NCI-H460 (cell line): ENCODE measurements around the gene MEF2A. TPM values are rescaled to one million over a fixed set of nuclear protein-coding genes. Genes with fewer than 3 reads are reported as not detected.

Experiments
- DNase-seq: peaks from one replicate; pipeline ENCODE4 v3.0.0-alpha.2; 2016; ENCODE audit warnings: low read depth; ENCODE audit errors: extremely low read depth
- total RNA-seq: library from RNA; depleted of rRNA; stranded (reverse); fragments of >200 nt; shearing (Covaris generic); gene quantifications from 2 replicates; pipeline ENCODE4 v1.2.3, GENCODE V29; 2014

Gene MEF2A
- total RNA-seq, 1 experiment from 2014 or later: 15.1 TPM

GRCh38 chr15:99598296-99598695 lies 32.5 kb downstream of the MEF2A start:
- no peak for DNase-seq

- no peak for DNase-seq
Measured at GRCh38 chr15:99603828-99604227, 38.0 kb downstream of the MEF2A start.

DNA sequence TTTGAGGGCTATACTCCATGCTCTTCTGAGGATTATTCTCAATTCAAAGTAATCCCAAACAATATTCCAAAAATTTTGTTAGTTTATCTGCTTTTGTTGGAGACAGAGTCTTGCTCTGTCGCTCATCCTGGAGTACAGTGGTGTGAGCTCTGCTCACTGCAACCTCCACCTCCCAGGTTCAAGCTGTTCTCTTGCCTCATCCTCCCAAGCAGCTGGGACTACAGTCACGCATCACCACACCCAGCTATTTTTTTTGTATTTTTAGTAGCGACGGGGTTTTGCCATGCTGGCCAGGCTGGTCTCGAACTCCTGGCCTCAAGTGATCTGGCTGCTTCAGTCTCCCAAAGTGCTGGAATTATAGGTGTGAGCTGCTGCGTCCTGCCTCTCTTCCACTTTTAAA lies 39.1 kb downstream of the MEF2A start:
- no peak for DNase-seq

DNA sequence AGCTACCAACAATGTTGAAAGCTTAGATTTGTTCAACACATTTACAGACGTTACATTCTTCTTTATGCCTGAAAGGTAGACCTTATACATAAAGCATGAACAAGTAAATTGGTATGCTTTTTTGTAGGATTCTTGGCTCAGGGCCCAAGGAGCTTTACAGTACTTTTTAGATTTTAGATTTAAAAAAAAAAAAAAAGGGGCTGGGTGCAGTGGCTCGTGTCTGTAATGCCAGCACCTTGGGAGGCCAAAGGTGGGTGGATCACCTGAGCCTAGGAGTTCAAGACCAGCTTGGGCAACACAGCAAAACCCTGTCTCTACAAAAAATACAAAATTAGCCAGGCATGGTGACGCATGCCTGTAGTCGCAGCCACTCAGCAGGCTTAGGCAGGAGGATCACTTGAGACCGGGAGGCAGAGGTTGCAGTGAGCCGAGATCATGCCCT lies 39.7 kb downstream of the MEF2A start:
- no peak for DNase-seq

DNA sequence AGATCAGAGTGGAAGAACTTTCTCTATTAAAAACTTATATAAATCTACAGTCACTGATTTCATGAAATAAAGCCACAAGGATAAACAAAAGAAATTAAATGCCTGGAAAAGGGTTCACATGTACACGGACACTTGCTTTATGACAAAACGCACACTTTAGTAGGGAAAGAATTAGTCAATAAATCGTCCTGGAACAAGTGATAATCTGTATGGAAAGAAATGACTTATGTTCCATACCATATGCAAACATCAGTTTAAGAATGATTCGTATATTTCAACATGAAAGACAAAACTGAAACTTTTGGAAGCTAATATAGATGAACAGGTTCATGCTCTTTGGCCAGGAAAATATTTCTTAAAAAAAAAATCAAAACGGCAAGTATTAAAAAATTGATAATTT lies 40.2 kb downstream of the MEF2A start:
- DNase-seq: no peak

GRCh38 chr15:99606646-99607045 lies 40.9 kb downstream of the MEF2A start:
- DNase-seq: no peak

DNA sequence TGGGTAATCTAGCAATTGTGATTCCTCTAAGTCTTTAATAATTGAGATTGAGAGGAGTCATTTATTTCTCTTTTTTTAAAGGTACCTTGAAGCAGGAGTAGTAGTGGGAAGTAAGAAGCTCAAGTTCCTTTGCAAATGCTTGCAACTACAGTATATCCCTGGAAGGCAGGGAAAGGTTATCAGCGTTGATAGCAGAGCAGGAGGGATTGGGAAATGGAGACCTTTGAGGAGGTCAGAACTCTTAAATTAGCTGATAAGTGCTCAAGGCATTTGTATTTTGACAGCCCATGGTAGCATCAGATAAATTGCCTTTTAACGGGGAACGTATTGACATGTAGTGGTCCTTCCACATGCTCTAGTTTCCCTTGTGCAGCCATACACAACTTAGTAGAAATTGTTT lies 47.7 kb downstream of the MEF2A start:
- no peak for DNase-seq

- DNase-seq: no peak
Measured at GRCh38 chr15:99613887-99614647, 48.3 kb downstream of the MEF2A start.

DNA sequence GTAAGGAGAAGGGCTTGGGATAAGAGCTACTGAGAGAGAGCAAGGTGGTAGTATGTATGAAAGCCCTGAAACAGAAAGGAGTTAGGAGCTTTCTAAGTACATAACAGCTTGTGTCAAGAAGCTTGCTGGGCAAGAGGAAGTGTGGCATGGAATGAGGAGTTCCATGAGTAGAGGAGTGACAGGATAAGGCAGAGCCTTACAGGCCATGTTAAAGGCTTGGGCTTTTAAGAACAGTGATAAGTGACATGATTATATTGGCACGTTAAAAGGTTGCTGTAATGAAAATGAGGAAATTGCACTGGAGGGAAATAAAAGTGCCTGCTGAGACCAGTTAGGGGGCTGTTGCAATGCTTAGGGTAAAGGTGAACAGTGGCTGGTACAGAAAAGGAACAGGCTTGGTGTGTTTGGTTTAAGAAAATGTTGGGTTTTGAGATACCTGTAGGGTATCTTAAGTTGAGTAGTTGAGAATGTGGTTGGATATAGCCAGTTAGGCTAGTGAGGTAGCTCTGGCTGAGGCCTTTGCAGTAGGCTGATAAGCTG lies 49.0 kb downstream of the MEF2A start:
- DNase-seq: no peak

DNA sequence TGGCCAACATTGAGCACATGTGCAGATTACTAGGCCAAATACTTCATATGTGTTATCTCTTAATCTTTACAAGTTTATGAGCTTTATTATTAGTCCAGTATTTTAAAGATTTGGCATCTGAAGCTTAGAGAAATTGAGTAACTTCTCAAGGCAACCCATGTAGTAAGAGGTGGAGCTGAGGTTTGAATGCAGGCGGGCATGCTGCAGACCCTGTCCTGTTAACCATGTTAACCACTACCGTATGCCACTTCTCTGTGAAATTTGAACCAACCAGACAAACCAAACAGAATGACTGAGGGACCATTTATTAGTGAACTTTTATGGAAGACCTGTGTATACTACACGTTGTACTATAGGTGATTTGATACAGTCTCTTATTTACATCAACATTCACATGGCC lies 49.7 kb downstream of the MEF2A start:
- no peak for DNase-seq

DNA sequence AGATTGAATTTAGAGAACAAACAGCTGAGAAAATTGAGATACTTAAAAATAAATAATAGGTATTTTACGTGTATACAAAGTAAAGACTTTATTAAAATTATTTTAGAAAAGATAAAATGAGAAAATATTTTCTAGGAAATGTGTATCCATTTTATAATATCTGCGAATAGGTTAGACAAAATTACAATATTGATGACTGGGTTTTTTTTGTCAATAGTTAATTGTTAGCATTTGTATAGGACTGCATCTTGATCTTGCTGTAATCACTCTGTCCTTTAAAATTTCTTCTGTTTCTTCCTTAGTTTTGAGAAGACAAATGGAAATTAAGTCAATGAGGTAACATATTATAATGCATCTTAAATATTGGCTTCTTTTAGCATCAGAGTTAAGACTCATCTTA lies 50.3 kb downstream of the MEF2A start:
- DNase-seq: no peak

GRCh38 chr15:99616773-99617342 lies 51.1 kb downstream of the MEF2A start:
- no peak for DNase-seq

DNA sequence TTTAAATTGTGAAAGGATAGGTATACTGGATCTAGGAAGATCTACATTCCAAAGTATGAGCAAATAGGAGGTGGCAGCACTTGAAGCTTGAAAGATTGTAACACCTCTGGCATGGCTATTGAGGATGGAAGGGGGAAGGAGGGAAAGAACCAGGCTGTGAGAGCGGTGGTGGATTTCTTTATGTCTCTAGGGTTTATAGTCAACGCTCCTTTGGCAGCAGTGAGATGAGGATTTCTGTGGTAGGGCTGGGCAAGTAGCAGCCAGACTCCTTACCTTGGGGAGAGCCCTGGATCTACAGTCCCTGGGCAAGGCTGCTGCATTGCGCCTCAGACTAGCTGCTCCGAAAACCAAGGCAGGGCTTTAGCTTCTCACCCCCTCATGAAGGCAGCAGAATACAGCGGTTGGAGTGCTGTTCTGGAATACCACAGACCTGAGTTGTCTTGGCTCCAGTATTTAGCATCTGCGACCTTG lies 53.2 kb downstream of the MEF2A start:
- no peak for DNase-seq

DNA sequence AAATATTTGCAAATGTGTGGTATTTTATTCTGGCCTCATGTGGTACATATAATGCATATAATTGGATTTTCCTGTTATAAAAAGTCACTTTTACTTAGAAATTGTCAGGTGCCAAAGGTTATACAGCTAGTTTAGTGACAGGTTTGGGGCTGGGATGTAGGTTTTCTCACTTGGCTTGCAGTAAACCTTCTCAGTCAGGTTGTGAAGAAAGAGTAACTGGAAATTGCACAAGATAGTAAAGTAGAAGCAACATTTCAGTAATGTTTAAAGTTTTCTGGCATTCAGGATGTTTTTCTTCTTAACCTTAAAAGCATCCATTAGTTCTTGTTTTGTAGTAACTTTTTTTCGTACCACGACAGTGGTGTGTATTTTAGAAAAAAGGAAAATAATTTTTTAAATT lies 53.9 kb downstream of the MEF2A start:
- DNase-seq: no peak

- DNase-seq: no peak
Measured at GRCh38 chr15:99620178-99620577, 54.4 kb downstream of the MEF2A start.

DNA sequence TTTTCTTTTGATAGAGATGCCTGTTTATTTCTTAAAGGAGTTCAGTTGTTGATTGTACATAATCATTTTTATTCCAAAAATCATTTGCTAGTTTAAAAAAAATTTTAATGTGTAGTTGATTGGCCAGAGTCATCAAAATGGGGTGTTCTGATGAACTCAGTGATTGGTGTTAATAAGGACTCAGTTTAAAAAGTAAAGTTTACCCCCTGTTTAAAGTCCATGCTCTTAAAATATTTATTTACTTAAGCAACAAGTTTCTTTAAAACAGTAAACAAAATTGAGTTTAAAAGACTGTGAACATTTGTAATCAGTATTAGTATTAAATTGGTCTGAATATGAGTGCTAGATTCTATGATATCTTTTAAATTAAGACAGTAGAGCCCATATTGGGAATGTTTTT lies 56.0 kb downstream of the MEF2A start:
- no peak for DNase-seq

DNA sequence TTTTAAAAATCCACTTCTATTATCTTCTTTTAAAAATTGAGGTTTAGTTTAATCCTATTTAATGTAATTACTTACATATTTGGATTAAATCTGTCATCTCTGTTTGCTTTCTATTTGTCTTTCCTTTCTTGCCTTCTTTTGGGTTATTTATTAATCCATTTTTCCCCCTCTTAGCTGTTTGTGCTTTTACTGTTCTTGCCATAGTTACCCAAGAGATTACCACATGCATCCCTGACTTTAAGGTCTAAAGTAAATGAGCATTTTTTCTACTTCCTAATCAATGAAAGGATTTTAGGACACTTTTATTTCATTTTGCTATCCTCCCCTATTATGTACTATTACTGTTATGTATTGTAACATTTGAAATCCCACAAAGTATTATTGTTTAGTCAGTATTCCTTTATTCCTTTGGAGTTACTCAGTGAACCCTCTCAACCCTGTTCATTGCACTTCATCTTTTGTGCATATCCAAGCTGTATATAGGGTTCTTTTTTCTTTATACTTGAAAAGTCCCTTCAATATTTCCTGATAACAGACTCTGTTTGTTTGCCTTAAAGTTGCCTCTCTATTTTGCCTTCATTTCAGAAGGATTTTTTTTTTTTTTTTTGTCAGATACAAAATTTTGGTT lies 62.7 kb downstream of the MEF2A start:
- DNase-seq: no peak

- DNase-seq: no peak
Measured at GRCh38 chr15:99630607-99631131, 64.9 kb downstream of the MEF2A start.

- no peak for DNase-seq
Measured at GRCh38 chr15:99631255-99631654, 65.5 kb downstream of the MEF2A start.

DNA sequence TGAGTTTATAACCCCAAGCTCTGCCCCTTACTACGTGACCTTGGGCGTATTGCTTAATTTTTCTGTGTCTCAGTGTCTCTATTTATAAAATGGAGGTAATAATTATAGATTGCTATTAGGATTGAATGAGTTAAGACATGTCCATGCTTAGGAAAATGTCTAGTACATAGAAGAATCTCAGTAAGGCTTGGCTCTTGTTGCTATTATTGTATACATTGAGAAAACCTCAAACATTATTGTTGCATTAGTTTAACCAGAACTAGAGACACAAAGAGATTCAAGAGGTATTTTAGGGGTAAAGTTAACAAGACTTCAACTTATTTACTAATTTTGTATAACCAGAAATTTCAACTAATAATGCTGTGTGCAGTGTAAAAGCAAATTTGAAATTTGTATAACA lies 66.7 kb downstream of the MEF2A start:
- DNase-seq: no peak

DNA sequence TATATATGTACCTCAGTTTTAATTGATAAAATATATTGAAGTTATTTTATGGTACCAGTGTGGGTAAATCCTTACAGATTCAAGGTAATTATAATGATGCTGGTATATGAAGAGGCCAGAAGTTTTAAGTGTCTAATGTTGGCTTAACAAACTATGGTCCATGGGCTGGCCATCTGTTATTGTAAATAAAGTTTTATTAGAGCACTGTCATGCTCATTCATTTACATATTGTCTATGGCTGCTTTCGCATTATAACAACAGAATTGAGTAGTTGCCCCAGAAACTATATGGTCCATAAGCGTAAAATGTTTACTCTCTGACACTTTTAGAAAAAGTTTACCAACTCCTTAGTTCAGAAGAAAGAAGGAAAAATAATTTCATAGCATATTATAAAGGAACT lies 67.9 kb downstream of the MEF2A start:
- no peak for DNase-seq

DNA sequence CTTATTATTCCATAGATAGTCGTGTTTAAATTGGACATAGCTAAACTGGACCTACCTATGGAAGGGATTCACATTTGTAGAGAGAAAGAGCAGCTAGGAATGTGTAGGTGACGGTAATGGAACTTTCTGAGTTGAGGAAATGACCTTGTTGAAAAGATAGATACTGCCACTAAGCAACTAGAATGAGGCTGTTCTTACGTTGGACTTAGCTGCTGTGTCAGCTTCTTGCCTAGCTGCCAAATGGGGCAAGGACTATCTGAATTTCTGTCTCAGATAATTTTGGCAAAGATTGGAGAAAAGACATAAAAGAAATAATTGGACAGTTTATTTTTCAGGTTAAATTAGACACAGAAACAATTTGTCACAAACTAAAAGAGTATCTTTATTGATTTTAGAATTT lies 68.8 kb downstream of the MEF2A start:
- no peak for DNase-seq
